Measurements from ENCODE around the gene ZNF438. TPM values are rescaled to one million over a fixed set of nuclear protein-coding genes. Genes with fewer than 3 reads are reported as not detected.
A peak's percentile ranks its signal among the peaks of the same experiment; 100 is the strongest.

The ZNF438 gene
- total and polyA plus RNA-seq, 7 donors = 3.9 to 18.9 (median 11.9) TPM

DNA sequence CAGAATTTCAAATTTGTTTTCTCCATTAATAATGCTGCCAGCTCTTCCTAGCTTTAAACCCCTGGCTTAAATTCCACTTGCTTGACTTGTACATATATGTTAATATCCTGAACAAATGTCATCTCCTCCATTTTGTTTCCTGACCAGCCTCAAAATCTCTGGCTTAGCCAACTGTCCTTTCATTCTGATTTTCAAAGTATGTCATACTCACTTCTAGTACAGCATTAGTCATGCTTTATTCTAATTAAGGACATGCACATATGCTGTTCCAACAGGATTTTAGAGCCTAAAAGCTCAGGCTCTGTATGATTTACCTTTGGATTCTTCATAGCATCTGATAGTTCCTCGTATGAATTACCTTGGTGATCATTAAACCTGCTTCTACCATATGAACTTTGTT is 158.3 kb downstream of the ZNF438 start:
- H3K4me1 ChIP-seq = peaks cover 0 to 13% (median 7%) of the 10 kb centered on the region in 4 donors
- no peak overlapping the region for H3K4me3 ChIP-seq
- intact Hi-C loops (cut with DNase I) = no loop called here
- H3K27me3 ChIP-seq = no peaks in the 10 kb centered on the region
- H3K9me3 ChIP-seq = no peaks in the 10 kb centered on the region
- TF ChIP-seq, protein P1, sequence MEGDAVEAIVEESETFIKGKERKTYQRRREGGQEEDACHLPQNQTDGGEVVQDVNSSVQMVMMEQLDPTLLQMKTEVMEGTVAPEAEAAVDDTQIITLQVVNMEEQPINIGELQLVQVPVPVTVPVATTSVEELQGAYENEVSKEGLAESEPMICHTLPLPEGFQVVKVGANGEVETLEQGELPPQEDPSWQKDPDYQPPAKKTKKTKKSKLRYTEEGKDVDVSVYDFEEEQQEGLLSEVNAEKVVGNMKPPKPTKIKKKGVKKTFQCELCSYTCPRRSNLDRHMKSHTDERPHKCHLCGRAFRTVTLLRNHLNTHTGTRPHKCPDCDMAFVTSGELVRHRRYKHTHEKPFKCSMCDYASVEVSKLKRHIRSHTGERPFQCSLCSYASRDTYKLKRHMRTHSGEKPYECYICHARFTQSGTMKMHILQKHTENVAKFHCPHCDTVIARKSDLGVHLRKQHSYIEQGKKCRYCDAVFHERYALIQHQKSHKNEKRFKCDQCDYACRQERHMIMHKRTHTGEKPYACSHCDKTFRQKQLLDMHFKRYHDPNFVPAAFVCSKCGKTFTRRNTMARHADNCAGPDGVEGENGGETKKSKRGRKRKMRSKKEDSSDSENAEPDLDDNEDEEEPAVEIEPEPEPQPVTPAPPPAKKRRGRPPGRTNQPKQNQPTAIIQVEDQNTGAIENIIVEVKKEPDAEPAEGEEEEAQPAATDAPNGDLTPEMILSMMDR (IDR thresholded peaks at IDR 0.05) = no peak
- no peak for TF ChIP-seq POLR2A (IDR thresholded peaks at IDR 0.05)
- no peak for TF ChIP-seq EP300 (IDR thresholded peaks at IDR 0.05)
- no peak for TF ChIP-seq POLR2AphosphoS5 (IDR thresholded peaks at IDR 0.05)
- WGBS, 2 donors = 62 to 89% methylated on average over 1 of the region's 1 CpG
- peaks cover 0 to 8% (median 0%) of the 10 kb centered on the region in 4 donors for H3K36me3 ChIP-seq
- DNase-seq = no peak
- H3K27ac ChIP-seq = no peak overlapping the region

DNA sequence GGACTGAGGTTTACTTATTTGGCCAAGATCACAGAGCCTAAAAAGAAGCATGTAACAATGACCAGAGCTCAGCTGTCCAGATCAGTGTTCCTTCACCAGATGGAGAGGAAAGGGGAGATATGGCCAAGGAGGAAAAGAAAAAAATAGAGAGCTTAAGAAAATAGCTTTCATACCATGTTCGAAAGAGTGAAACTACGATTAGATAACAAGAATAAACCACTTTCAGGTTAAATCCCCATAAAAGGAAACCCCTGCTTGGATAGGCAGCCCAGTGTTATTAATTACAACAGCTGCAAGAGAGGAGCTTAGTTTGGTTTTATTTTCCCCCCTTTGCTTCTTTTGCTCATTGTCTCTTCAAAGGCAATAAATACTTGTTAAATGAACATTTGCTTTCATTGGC is 160.8 kb downstream of the ZNF438 start:
- intact Hi-C loops (cut with DNase I) = no loop called here
- H3K36me3 ChIP-seq = peaks cover 0 to 4% (median 0%) of the 10 kb centered on the region in 4 donors
- no peaks in the 10 kb centered on the region for H3K9me3 ChIP-seq
- peak overlapping the region in 2 of 4 donors; percentile 44 to 60 for H3K27ac ChIP-seq
- TF ChIP-seq EP300 (IDR thresholded peaks at IDR 0.05) (no peak), POLR2A (IDR thresholded peaks at IDR 0.05) (no peak), POLR2AphosphoS5 (IDR thresholded peaks at IDR 0.05) (peak in 2 of 4 donors; percentile 23 to 47)
- TF ChIP-seq, protein P1 (IDR thresholded peaks at IDR 0.05) = no peak
- peak overlapping the region in 1 of 4 donors; percentile 7 for H3K4me3 ChIP-seq
- peaks cover 0 to 15% (median 7%) of the 10 kb centered on the region in 4 donors for H3K4me1 ChIP-seq
- 83 to 97% methylated on average over 2 of the region's 2 CpGs for WGBS, 2 donors
- DNase-seq = no peak
- no peaks in the 10 kb centered on the region for H3K27me3 ChIP-seq

DNA sequence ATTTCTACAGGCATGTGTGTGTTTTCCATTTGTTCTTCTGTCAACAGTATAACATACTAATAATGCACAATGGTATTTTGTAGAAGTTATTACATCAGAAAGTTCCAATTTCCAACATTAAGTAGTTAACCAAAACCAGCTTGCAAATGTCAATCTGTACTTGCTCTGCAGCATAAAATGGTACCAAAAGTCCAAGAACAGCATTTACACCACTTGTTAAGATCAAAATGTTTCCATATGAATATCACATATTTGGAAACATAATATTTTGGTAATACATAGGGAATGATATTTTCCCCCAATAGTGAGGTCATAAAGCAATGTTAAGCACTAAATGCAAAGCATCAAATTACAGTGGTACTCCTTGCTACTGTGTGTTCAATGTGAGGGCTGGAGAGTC is 162.1 kb downstream of the ZNF438 start:
- H3K4me3 ChIP-seq = no peak overlapping the region
- TF ChIP-seq, protein P1 (IDR thresholded peaks at IDR 0.05) = no peak
- no peak for TF ChIP-seq POLR2A (IDR thresholded peaks at IDR 0.05)
- no peak for TF ChIP-seq POLR2AphosphoS5 (IDR thresholded peaks at IDR 0.05)
- TF ChIP-seq EP300 (IDR thresholded peaks at IDR 0.05) = no peak
- H3K27ac ChIP-seq = no peak overlapping the region
- no peaks in the 10 kb centered on the region for H3K9me3 ChIP-seq
- peaks cover 0 to 21% (median 7%) of the 10 kb centered on the region in 4 donors for H3K4me1 ChIP-seq
- no peak for DNase-seq
- H3K36me3 ChIP-seq = no peaks in the 10 kb centered on the region
- intact Hi-C loops (cut with DNase I) = no loop called here
- no peaks in the 10 kb centered on the region for H3K27me3 ChIP-seq

DNA sequence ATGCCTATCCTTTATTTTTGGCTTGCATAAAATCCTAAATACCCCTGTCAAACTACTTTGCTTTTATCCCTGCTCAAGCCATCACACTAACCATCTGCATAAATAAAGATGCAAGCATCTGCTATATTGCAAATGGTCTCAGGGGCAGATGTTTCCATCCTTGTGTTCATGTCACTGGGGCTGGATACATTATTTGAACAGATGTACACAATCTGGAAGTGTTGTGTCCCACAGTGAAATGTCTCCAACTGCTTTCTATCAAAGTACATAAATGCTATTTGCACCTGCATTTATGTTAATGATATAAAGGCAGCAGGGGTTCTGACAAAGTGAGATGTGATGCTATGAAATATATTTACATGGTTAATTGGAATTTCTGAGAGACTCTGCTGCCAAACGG is 163.1 kb downstream of the ZNF438 start:
- Histone ChIP-seq H3K36me3 (no peaks in the 10 kb centered on the region), H3K27me3 (no peaks in the 10 kb centered on the region), H3K4me1 (peaks cover 0 to 23% (median 7%) of the 10 kb centered on the region in 4 donors), H3K9me3 (no peaks in the 10 kb centered on the region), H3K4me3 (no peak overlapping the region), H3K27ac (no peak overlapping the region)
- WGBS, 2 donors = 84 to 92% methylated on average over 1 of the region's 1 CpG
- TF ChIP-seq, protein P1 (IDR thresholded peaks at IDR 0.05) = no peak
- TF ChIP-seq POLR2AphosphoS5 (IDR thresholded peaks at IDR 0.05) = no peak
- no peak for TF ChIP-seq EP300 (IDR thresholded peaks at IDR 0.05)
- no peak for TF ChIP-seq POLR2A (IDR thresholded peaks at IDR 0.05)
- intact Hi-C loops (cut with DNase I) = no loop called here
- no peak for DNase-seq

DNA sequence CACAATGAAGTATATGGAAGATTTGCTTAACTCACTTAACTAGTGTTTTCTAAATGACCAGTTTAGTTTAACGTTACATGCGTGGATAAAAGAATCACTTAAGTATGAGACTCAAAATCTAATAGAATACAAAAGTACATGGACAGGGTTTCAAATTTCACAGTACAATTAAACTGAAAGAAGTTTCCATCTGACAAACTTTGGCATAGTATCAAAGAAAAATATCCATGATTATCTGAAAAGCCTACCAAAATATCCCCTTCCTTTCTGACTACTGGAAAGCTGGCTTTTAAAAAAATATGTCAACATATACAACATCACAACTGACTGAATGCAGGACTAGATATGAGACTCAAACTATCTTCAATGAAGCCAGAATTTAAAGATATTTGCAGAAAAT is 164.8 kb downstream of the ZNF438 start:
- TF ChIP-seq POLR2AphosphoS5 (IDR thresholded peaks at IDR 0.05) (no peak), EP300 (IDR thresholded peaks at IDR 0.05) (no peak), POLR2A (IDR thresholded peaks at IDR 0.05) (no peak)
- TF ChIP-seq, protein P1 (IDR thresholded peaks at IDR 0.05) = no peak
- no peaks in the 10 kb centered on the region for H3K36me3 ChIP-seq
- no peak overlapping the region for H3K4me3 ChIP-seq
- intact Hi-C loops (cut with DNase I) = no loop called here
- DNase-seq = no peak
- H3K4me1 ChIP-seq = peaks cover 0 to 40% (median 15%) of the 10 kb centered on the region in 4 donors
- no peaks in the 10 kb centered on the region for H3K27me3 ChIP-seq
- no peak overlapping the region for H3K27ac ChIP-seq
- H3K9me3 ChIP-seq = no peaks in the 10 kb centered on the region
- WGBS, 2 donors = 94 to 96% methylated on average over 2 of the region's 2 CpGs

Data from sigmoid colon (tissue), 7 donors.